GM08714 (cell line): ENCODE results near the gene SDC1.

Source experiments
- H3K4me3 ChIP-seq: fragments of 200-500 bp; sonication (Bioruptor generic); 2 replicates; pipeline ENCODE4 v1.5.1; 2014; ENCODE audit warnings: mild to moderate bottlenecking, low read length, inconsistent platforms
- ZNF274 ChIP-seq: IDR thresholded peaks from 2 replicates; pipeline ENCODE4 v1.6.1; 2012; ENCODE audit warnings: mild to moderate bottlenecking, low read depth, low read length

Gene SDC1

GRCh38 chr2:20164734-20165478 is 60.0 kb downstream of the SDC1 start:
- H3K4me3 ChIP-seq, result no peak overlapping the region

DNA sequence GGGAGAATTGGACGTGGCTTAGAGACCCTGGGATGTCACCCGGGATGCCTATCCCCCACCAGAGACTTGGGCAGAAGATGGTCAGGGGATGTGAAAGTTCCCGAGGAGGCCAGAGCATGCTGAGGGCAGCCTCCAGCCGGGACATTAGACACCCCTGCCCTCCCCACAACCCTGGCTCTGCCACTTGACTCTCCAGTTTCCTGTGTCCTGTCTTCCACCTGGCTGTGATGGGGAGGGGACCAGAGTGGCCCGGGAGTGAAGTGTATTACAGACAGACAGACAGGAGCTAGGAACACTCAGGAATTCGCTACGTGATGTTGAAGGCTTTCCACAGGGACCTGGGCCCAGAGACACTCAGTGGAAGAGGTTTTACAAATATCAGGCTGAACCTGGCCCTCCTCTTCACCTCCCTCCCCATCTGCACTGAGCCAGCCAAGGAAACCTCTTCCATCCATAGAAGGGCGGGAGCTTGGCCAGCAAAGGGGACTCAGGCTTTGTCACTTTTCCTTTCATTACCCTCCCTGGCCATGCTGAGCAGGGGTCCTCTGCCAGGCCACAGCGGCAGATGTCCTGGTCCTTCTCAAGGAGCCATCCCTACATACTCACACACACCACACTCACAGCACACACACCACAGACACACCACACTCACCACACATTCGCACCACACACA is 60.7 kb downstream of the SDC1 start:
- no peak overlapping the region for H3K4me3 ChIP-seq
- no peak for TF ChIP-seq ZNF274

More at GRCh38 chr2:20164734-20165478, 60.0 kb downstream of the SDC1 start:
- no peak for TF ChIP-seq ZNF274

GRCh38 chr2:20159411-20160070 is 65.4 kb downstream of the SDC1 start:
- no peak for TF ChIP-seq ZNF274
- no peak overlapping the region for H3K4me3 ChIP-seq

DNA sequence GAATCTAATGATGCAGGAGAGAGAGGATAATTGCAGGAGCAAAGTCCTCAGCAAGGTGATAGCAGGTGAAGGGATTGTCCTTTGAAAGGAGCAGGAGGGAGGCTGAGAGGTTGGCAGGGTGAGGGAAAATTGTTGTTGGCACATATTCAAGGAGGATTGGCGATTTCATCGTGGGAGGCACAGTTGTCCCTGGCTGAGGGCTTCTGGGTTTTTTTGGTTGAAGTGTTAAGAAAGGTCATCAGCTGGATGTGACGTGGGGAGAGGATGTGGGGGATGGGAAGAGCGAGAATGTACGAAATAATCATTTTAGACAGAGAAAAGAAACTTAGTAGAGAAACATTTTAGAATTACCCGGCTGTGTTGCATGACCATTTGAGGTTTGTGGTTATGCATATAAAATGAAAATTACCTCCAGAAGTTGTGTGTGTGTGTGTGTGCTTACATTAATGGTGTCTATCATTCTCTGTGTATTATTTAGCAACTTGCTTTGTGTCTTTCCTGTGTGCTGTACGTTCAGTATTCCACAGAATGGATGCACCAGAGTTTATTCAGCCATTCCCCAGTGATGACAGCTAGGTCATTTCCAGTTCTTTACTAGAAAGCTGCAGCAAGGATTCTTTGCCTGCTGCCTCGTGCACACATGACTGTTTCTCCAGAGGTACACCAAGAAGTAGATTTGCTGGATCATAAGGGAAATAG is 67.6 kb downstream of the SDC1 start:
- no peak for TF ChIP-seq ZNF274
- no peak overlapping the region for H3K4me3 ChIP-seq

GRCh38 chr2:20156836-20157192 is 68.1 kb downstream of the SDC1 start:
- no peak overlapping the region for H3K4me3 ChIP-seq
- no peak for TF ChIP-seq ZNF274

DNA sequence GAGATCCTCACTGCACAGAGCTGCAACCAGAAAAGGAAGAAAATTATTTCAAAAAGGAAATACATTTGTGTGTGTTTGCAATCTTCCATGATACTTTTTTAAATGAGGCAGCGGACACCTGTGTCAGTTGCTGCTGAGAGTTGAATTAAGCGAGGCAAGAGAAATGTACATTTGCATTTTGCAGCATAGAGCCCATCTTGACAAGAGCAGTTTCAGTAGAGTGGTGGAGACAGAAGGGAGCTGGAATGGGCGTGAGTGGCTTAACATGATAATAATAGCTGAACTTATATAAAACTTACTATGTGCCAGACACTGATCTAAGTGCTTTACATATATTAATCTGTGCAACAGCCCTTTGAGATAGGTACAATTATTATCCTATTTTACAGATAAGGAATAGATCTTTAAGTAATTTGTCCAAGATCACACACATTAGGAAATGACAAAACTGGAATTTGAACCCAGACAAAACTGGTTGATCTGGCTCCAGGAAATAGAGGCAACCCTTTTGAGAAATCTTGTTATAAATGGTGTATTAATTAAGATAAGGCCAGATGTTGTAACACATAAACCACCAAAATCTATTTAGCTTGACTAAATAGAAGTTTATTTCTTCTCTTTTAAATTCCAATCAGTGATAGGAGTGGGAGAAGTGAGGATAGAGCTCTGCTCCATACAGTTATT is 68.7 kb downstream of the SDC1 start:
- no peak for TF ChIP-seq ZNF274
- H3K4me3 ChIP-seq, result no peak overlapping the region

- H3K4me3 ChIP-seq, result no peak overlapping the region
- no peak for TF ChIP-seq ZNF274
Observed at GRCh38 chr2:20153131-20153851, 71.6 kb downstream of the SDC1 start.

DNA sequence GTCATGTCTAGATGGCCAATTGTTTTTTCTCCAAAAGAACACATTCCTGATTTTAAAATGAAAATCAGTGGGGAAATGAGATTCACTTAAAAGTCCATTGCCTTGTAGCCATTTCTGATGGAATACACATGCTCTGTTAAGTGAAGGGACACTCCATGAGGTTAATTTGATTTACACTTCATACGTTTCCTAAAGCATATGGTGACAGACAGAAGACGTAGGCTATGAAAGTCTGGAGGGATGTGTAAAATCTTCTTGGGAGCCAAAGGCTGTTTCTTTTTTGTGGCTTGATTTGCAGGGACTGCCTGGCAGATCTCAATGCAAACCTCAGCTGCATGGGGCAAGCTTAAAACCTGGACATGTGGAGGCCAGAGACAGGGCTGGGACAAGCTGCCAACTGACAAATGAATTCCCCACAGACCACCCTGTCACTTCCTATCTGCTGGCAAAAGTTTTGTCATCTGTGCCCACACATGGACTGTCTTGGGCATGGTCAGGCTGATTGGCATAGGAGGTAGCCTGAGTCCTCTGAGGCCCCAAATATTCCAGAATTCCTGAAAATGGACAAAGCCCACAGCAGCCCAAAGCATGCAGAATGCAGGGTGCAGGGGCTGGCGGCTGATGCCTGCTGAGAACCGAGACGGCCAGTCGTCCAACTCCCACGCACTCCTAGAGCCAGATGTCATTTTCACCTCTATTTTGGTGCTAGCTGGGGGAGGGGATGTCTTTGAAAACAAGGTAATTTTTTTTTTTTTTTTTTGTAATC is 73.9 kb downstream of the SDC1 start:
- H3K4me3 ChIP-seq, result no peak overlapping the region
- TF ChIP-seq ZNF274, result no peak
